Trophoblast cell (in vitro differentiated cells and primary cell): ENCODE measurements around the gene DNAJB8.
A peak's percentile ranks its signal among the peaks of the same experiment; 100 is the strongest.

ENCODE experiments used
- DNase-seq, 2 donors: peaks; one replicate each; pipeline ENCODE4 v3.0.0-alpha.2; 2016
- H2AFZ ChIP-seq: 2 replicates; pipeline ENCODE4 v1.6.1; 2013; ENCODE audit warnings: low read length, moderate library complexity, mild to moderate bottlenecking; ENCODE audit not compliant: insufficient read depth, poor library complexity
- H2AK5ac ChIP-seq: 2 replicates; pipeline ENCODE4 v1.6.1; 2013; ENCODE audit warnings: mild to moderate bottlenecking, low read length
- H2BK120ac ChIP-seq: 2 replicates; pipeline ENCODE4 v1.6.1; 2013; ENCODE audit warnings: low read length, mild to moderate bottlenecking, moderate library complexity; ENCODE audit not compliant: insufficient read depth, poor library complexity
- H2BK12ac ChIP-seq: 2 replicates; pipeline ENCODE4 v1.6.1; 2013; ENCODE audit warnings: mild to moderate bottlenecking, low read length, moderate library complexity
- H2BK5ac ChIP-seq: 2 replicates; pipeline ENCODE4 v1.6.1; 2013; ENCODE audit warnings: low read length, low read depth, moderate library complexity, mild to moderate bottlenecking; ENCODE audit not compliant: poor library complexity
- H3K14ac ChIP-seq: 2 replicates; pipeline ENCODE4 v1.6.1; 2013; ENCODE audit warnings: mild to moderate bottlenecking, low read length
- H3K18ac ChIP-seq: 2 replicates; pipeline ENCODE4 v1.6.1; 2013; ENCODE audit warnings: mild to moderate bottlenecking, low read length
- H3K23ac ChIP-seq: 2 replicates; pipeline ENCODE4 v1.6.1; 2013; ENCODE audit warnings: low read length
- H3K27ac ChIP-seq: 2 replicates; pipeline ENCODE4 v1.5.1; 2013; ENCODE audit warnings: low read depth, mild to moderate bottlenecking, inconsistent platforms, low read length, moderate library complexity
- H3K27me3 ChIP-seq: 2 replicates; pipeline ENCODE4 v1.6.1; 2013; ENCODE audit warnings: inconsistent platforms, mild to moderate bottlenecking, low read length, moderate library complexity; ENCODE audit not compliant: insufficient read depth
- H3K36me3 ChIP-seq, 2 experiments: 1 replicate in 1 of 2; 2 replicates in 1 of 2; pipeline ENCODE4 v1.6.1; 2013; ENCODE audit warnings: low read length in 2 of 2, mild to moderate bottlenecking in 2 of 2, moderate library complexity in 1 of 2; ENCODE audit not compliant: insufficient read depth in 2 of 2, control insufficient read depth in 1 of 2
- H3K4ac ChIP-seq: 2 replicates; pipeline ENCODE4 v1.6.1; 2013; ENCODE audit warnings: low read depth, mild to moderate bottlenecking, low read length, moderate library complexity
- H3K4me1 ChIP-seq, 2 experiments: 1 replicate in 1 of 2; 2 replicates in 1 of 2; pipeline ENCODE4 v1.6.1; 2013; ENCODE audit warnings: low read length in 2 of 2, mild to moderate bottlenecking in 2 of 2, moderate library complexity in 1 of 2; ENCODE audit not compliant: insufficient read depth in 2 of 2, control insufficient read depth in 1 of 2
- H3K4me2 ChIP-seq: 2 replicates; pipeline ENCODE4 v1.6.1; 2013; ENCODE audit warnings: inconsistent platforms, mild to moderate bottlenecking, low read length, moderate library complexity
- H3K4me3 ChIP-seq: 2 replicates; pipeline ENCODE4 v1.5.1; 2013; ENCODE audit warnings: mild to moderate bottlenecking, low read depth, low read length, inconsistent platforms
- H3K79me1 ChIP-seq: one replicate; pipeline ENCODE4 v1.6.1; 2013; ENCODE audit warnings: low read length
- H3K79me2 ChIP-seq: 2 replicates; pipeline ENCODE4 v1.6.1; 2013; ENCODE audit warnings: low read length, mild to moderate bottlenecking; ENCODE audit not compliant: control insufficient read depth, insufficient read depth, poor library complexity
- H3K9ac ChIP-seq: 2 replicates; pipeline ENCODE4 v1.6.1; 2013; ENCODE audit warnings: mild to moderate bottlenecking, low read length
- H3K9me3 ChIP-seq: 2 replicates; pipeline ENCODE4 v1.6.1; 2013; ENCODE audit warnings: low read depth, mild to moderate bottlenecking, control low read depth, inconsistent platforms, low read length; ENCODE audit not compliant: insufficient read depth
- H4K12ac ChIP-seq: 2 replicates; pipeline ENCODE4 v1.6.1; 2013; ENCODE audit warnings: low read depth, mild to moderate bottlenecking, low read length, moderate library complexity
- H4K8ac ChIP-seq: 2 replicates; pipeline ENCODE4 v1.6.1; 2013; ENCODE audit warnings: low read depth, mild to moderate bottlenecking, low read length, moderate library complexity
- H4K91ac ChIP-seq: one replicate; pipeline ENCODE4 v1.6.1; 2013; ENCODE audit warnings: low read depth, mild to moderate bottlenecking, low read length, moderate library complexity
- WGBS: extraction: QIAGEN DNeasy Blood & Tissue Kit; methylation state at CpG from one replicate; pipeline ENCODE4 v1.1.7; 2013; ENCODE audit warnings: missing lambda C conversion rate; ENCODE audit not compliant: insufficient read length, insufficient coverage; ENCODE audit errors: extremely low coverage; 5-methylcytosine and 5-hydroxymethylcytosine counted together

Gene DNAJB8

GRCh38 chr3:128415200-128415772, 51.4 kb downstream of the DNAJB8 start:
- Histone ChIP-seq H3K27me3 (no peaks in the 10 kb centered on the region), H3K14ac (peak overlapping the region; percentile 10), H2BK12ac (peak overlapping the region; percentile 72), H2BK120ac (peak overlapping the region; percentile 19), H3K18ac (no peak overlapping the region), H3K9me3 (peaks cover 2% of the 10 kb centered on the region), H2AK5ac (peak overlapping the region; percentile 22), H4K8ac (no peak overlapping the region), H3K36me3 (no peaks in the 10 kb centered on the region), H3K79me2 (no peaks in the 10 kb centered on the region), H3K79me1 (peaks cover 13% of the 10 kb centered on the region), H4K12ac (no peak overlapping the region), H3K4me1 (peaks cover 9 to 14% of the 10 kb centered on the region in 2 experiments), H4K91ac (peak overlapping the region; percentile 87), H3K23ac (no peak overlapping the region), H3K4me2 (no peak overlapping the region), H3K9ac (no peak overlapping the region), H3K27ac (peak overlapping the region; percentile 5), H2AFZ (no peak overlapping the region), H3K4ac (no peak overlapping the region), H2BK5ac (peak overlapping the region; percentile 15), H3K4me3 (no peak overlapping the region)
- peak in 1 of 2 donors; percentile 39 for DNase-seq
- no CpG with 5 or more reads among the region's 16 CpGs for WGBS

GRCh38 chr3:128413413-128414205, 53.1 kb downstream of the DNAJB8 start:
- H3K27ac ChIP-seq: no peak overlapping the region
- DNase-seq: no peak
- no peak overlapping the region for H2AFZ ChIP-seq
- no peak overlapping the region for H2BK5ac ChIP-seq
- no peaks in the 10 kb centered on the region for H3K27me3 ChIP-seq
- no peak overlapping the region for H3K4me2 ChIP-seq
- WGBS: no CpG with 5 or more reads among the region's 24 CpGs
- H2AK5ac ChIP-seq: no peak overlapping the region
- no peak overlapping the region for H4K8ac ChIP-seq
- no peak overlapping the region for H3K9ac ChIP-seq
- no peaks in the 10 kb centered on the region for H3K36me3 ChIP-seq
- H3K9me3 ChIP-seq: peaks cover 2% of the 10 kb centered on the region
- no peak overlapping the region for H3K14ac ChIP-seq
- H2BK12ac ChIP-seq: no peak overlapping the region
- no peak overlapping the region for H2BK120ac ChIP-seq
- H3K4me3 ChIP-seq: no peak overlapping the region
- no peak overlapping the region for H3K18ac ChIP-seq
- H3K23ac ChIP-seq: no peak overlapping the region
- H3K4me1 ChIP-seq: peaks cover 9 to 14% of the 10 kb centered on the region in 2 experiments
- H4K12ac ChIP-seq: no peak overlapping the region
- H3K79me1 ChIP-seq: peaks cover 13% of the 10 kb centered on the region
- H4K91ac ChIP-seq: no peak overlapping the region
- no peak overlapping the region for H3K4ac ChIP-seq
- H3K79me2 ChIP-seq: no peaks in the 10 kb centered on the region

GRCh38 chr3:128413003-128413370, 53.7 kb downstream of the DNAJB8 start:
- H3K4me2 ChIP-seq: no peak overlapping the region
- H2AFZ ChIP-seq: no peak overlapping the region
- no peaks in the 10 kb centered on the region for H3K9me3 ChIP-seq
- H3K36me3 ChIP-seq: no peaks in the 10 kb centered on the region
- H3K4ac ChIP-seq: no peak overlapping the region
- H3K23ac ChIP-seq: no peak overlapping the region
- H2BK120ac ChIP-seq: no peak overlapping the region
- H3K79me1 ChIP-seq: peaks cover 13% of the 10 kb centered on the region
- no peak overlapping the region for H2BK12ac ChIP-seq
- no peak overlapping the region for H2AK5ac ChIP-seq
- no peak overlapping the region for H3K14ac ChIP-seq
- no peak overlapping the region for H3K9ac ChIP-seq
- H3K27ac ChIP-seq: no peak overlapping the region
- no peak overlapping the region for H4K8ac ChIP-seq
- no peak for DNase-seq
- no peak overlapping the region for H4K91ac ChIP-seq
- H3K79me2 ChIP-seq: no peaks in the 10 kb centered on the region
- no peak overlapping the region for H3K18ac ChIP-seq
- H4K12ac ChIP-seq: no peak overlapping the region
- no peaks in the 10 kb centered on the region for H3K27me3 ChIP-seq
- H2BK5ac ChIP-seq: no peak overlapping the region
- WGBS: no CpG with 5 or more reads among the region's 8 CpGs
- H3K4me1 ChIP-seq: peaks cover 9 to 14% of the 10 kb centered on the region in 2 experiments
- no peak overlapping the region for H3K4me3 ChIP-seq
